GM23338 (cell line): Measurements from ENCODE around the gene PDE10A. TPM values are rescaled to one million over a fixed set of nuclear protein-coding genes. Genes with fewer than 3 reads are reported as not detected.
"Not testable (repeated sequence)": the region's sequence is repeated elsewhere in the genome, so short reads cannot be mapped to it uniquely, and the experiment has no call there.

Experiments used
- ATAC-seq: fragments of 200-7000 bp; cut with Tn5 transposase; 3 replicates; pipeline ENCODE4 v1.9.1; 2020
- DNase-seq: peaks from one replicate; pipeline ENCODE4 v3.0.0-alpha.2; 2015; ENCODE audit warnings: low spot score
- H2AFZ ChIP-seq: fragments of 200-600 bp; sonication (generic); 2 replicates; pipeline ENCODE4 v1.8.0; 2016; ENCODE audit warnings: antibody characterized with exemption, mild to moderate bottlenecking, moderate library complexity
- H3F3A ChIP-seq: fragments of 200-600 bp; sonication (generic); replicated peaks from 2 replicates; pipeline ENCODE4 v1.8.0; 2017; ENCODE audit warnings: antibody characterized with exemption, mixed run types, low read depth
- H3K27ac ChIP-seq: fragments of 200-600 bp; sonication (generic); 2 replicates; pipeline ENCODE4 v1.6.1; 2016; ENCODE audit warnings: low read depth
- H3K27me3 ChIP-seq: fragments of 200-600 bp; sonication (generic); 2 replicates; pipeline ENCODE4 v1.8.0; 2016; ENCODE audit warnings: mild to moderate bottlenecking, mixed run types, moderate library complexity; ENCODE audit not compliant: insufficient read depth
- H3K36me3 ChIP-seq: fragments of 200-600 bp; sonication (generic); 2 replicates; pipeline ENCODE4 v1.8.0; 2016; ENCODE audit warnings: mild to moderate bottlenecking; ENCODE audit not compliant: insufficient read depth
- H3K4me1 ChIP-seq: fragments of 200-600 bp; sonication (generic); 2 replicates; pipeline ENCODE4 v1.8.0; 2016; ENCODE audit warnings: mild to moderate bottlenecking, moderate library complexity; ENCODE audit not compliant: insufficient read depth
- H3K4me2 ChIP-seq: fragments of 200-600 bp; sonication (generic); 2 replicates; pipeline ENCODE4 v1.7.1; 2017; ENCODE audit warnings: mixed run types
- H3K4me3 ChIP-seq: fragments of 200-600 bp; sonication (generic); 2 replicates; pipeline ENCODE4 v1.6.1; 2016; ENCODE audit warnings: mixed run types
- H3K79me2 ChIP-seq: fragments of 200-600 bp; sonication (generic); replicated peaks from 2 replicates; pipeline ENCODE4 v1.8.0; 2017; ENCODE audit warnings: mild to moderate bottlenecking; ENCODE audit not compliant: insufficient read depth
- H3K9me2 ChIP-seq: fragments of 200-600 bp; sonication (generic); 2 replicates; pipeline ENCODE4 v1.8.0; 2017; ENCODE audit not compliant: insufficient read depth
- H4K20me1 ChIP-seq: fragments of 200-600 bp; sonication (generic); replicated peaks from 2 replicates; pipeline ENCODE4 v1.8.0; 2017; ENCODE audit warnings: mild to moderate bottlenecking; ENCODE audit not compliant: insufficient read depth
- H3K27ac Mint-ChIP-seq: 2 replicates; pipeline ENCODE4 v1.8.0; 2020; ENCODE audit warnings: inconsistent platforms, mild to moderate bottlenecking, moderate library complexity, mixed read lengths
- H3K27me3 Mint-ChIP-seq: 3 replicates; pipeline ENCODE4 v1.8.0; 2022; ENCODE audit warnings: low read depth, mild to moderate bottlenecking, moderate library complexity, mixed read lengths, inconsistent platforms; ENCODE audit not compliant: insufficient read depth, poor library complexity
- H3K36me3 Mint-ChIP-seq: 3 replicates; pipeline ENCODE4 v1.8.0; 2021; ENCODE audit warnings: low read depth, mild to moderate bottlenecking, inconsistent platforms, moderate library complexity, mixed read lengths
- H3K4me1 Mint-ChIP-seq: 3 replicates; pipeline ENCODE4 v1.8.0; 2020; ENCODE audit warnings: mild to moderate bottlenecking, inconsistent platforms, mixed read lengths
- H3K4me3 Mint-ChIP-seq: 3 replicates; pipeline ENCODE4 v1.8.0; 2021; ENCODE audit warnings: moderate library complexity, mild to moderate bottlenecking, inconsistent platforms, mixed read lengths
- H3K9me3 Mint-ChIP-seq: 3 replicates; pipeline ENCODE4 v1.8.0; 2020; ENCODE audit warnings: moderate library complexity, mild to moderate bottlenecking, inconsistent platforms, mixed read lengths
- CREB1 ChIP-seq: fragments of 250-450 bp; sonication (Bioruptor Pico); IDR thresholded peaks from 2 replicates; pipeline ENCODE4 v1.5.0; 2020; ENCODE audit warnings: low read depth, mild to moderate bottlenecking, moderate library complexity
- EZH2 ChIP-seq: fragments of 200-600 bp; sonication (generic); IDR thresholded peaks from one replicate; pipeline ENCODE4 v1.8.0; 2017; ENCODE audit warnings: antibody characterized with exemption, mild to moderate bottlenecking, low read depth; ENCODE audit not compliant: unreplicated experiment
- POLR2AphosphoS5 ChIP-seq: IDR thresholded peaks from 2 replicates; pipeline ENCODE4 v1.6.1; 2016; ENCODE audit warnings: antibody characterized with exemption, low read depth
- STAT1 ChIP-seq: IDR thresholded peaks from one replicate; pipeline ENCODE4 v1.6.1; 2016; ENCODE audit warnings: antibody characterized with exemption; ENCODE audit not compliant: unreplicated experiment
- ZNF114 ChIP-seq: fragments of 250-450 bp; sonication (Bioruptor Pico); IDR thresholded peaks from 2 replicates; pipeline ENCODE4 v1.5.0; 2020; ENCODE audit warnings: mild to moderate bottlenecking, moderate library complexity
- ZNF331 ChIP-seq: fragments of 250-450 bp; sonication (Bioruptor Pico); IDR thresholded peaks from 2 replicates; pipeline ENCODE4 v1.5.0; 2020; ENCODE audit warnings: low read depth, mild to moderate bottlenecking, moderate library complexity
- polyA plus RNA-seq: library from polyadenylated mRNA; unstranded; fragments of >200 nt; fragmentation: Nextera tagmentation; extraction: Ambion mirVana; gene quantifications from 2 replicates; pipeline ENCODE4 v1.2.1, GENCODE V29; 2016
- total RNA-seq: library from RNA; depleted of rRNA; stranded (reverse); fragments of >200 nt; shearing (Covaris generic); gene quantifications from 2 replicates; pipeline ENCODE4 v1.2.3, GENCODE V29; 2014
- TF ChIP-seq, protein P1 (sequence below): IDR thresholded peaks from 2 replicates; pipeline ENCODE4 v1.6.1; 2016; ENCODE audit warnings: antibody characterized with exemption
- TF ChIP-seq, protein P2 (sequence below): fragments of 250-450 bp; sonication (Bioruptor Pico); IDR thresholded peaks from 2 replicates; pipeline ENCODE4 v1.5.0; 2020; ENCODE audit warnings: mild to moderate bottlenecking, moderate library complexity
- TF ChIP-seq, protein P3 (sequence below): IDR thresholded peaks from one replicate; pipeline ENCODE4 v1.6.1; 2018; ENCODE audit warnings: antibody characterized with exemption; ENCODE audit not compliant: unreplicated experiment

The PDE10A gene
- total and polyA plus RNA-seq, 2 experiments from 2014 or later: 0.50 to 3.9 TPM

DNA sequence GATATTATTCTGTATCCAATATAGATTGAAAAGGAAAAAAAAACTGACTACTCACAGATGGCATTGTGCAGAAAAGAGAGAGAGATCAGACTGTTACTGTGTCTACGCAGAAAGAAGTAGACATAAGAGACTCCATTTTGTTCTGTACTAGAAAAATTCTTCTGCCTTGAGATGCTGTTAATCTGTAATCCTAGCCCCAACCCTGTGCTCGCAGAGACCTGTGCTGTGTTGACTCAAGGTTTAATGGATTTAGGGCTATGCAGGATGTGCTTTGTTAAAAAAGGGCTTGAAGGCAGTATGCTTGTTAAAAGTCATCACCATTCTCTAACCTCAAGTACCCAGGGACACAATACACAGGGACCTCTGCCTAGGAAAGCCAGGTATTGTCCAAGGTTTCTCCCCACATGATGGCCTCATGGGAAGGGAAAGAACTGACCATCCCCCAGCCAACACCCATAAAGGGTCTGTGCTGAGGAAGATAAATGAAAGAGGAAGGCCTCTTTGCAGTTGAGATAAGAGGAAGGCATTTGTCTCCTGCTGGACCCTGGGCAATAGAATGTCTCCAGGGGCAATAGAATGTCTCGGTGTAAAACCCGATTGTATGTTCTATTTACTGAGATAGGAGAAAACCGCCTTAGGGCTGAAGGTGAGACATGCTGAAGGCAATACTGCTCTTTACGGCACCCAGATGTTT lies 162.7 kb downstream of the PDE10A start:
- H3K9me2 ChIP-seq, DNase-seq, H3K36me3 Mint-ChIP-seq, H3K4me1 ChIP-seq, H3K27me3 Mint-ChIP-seq, H3K27ac ChIP-seq, H3F3A ChIP-seq, H3K36me3 ChIP-seq, H4K20me1 ChIP-seq, H3K27me3 ChIP-seq, H3K4me3 Mint-ChIP-seq, H3K4me3 ChIP-seq, H3K4me2 ChIP-seq, H3K9me3 Mint-ChIP-seq, H3K4me1 Mint-ChIP-seq, H3K79me2 ChIP-seq, H2AFZ ChIP-seq, ATAC-seq: not testable (repeated sequence)
- peak overlapping the region; percentile 32; the same call in 1 of the 2 replicates for H3K27ac Mint-ChIP-seq

DNA sequence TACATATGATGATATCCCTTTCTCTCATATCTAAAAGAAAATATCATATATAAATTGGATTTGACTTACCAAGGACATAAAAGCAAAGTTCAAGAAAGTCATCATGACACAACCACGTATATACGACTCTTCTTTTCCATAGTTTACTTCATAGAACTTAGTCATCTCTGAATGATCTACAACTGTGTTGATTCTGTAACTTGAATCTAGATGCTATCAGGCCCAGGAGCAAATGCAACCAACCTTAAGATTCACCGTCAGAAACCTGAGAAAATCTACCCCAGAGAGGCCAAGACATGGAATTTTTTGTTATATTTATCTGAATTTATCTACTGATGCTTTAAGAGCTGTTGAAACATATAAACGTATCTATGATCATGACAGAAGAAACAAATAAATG lies 165.6 kb downstream of the PDE10A start:
- Histone ChIP-seq H2AFZ (no peak overlapping the region), H3K27me3 (no peaks in the 10 kb centered on the region), H3K4me3 (no peak overlapping the region), H3K4me1 (no peaks in the 10 kb centered on the region), H3K9me2 (no peaks in the 10 kb centered on the region), H3K4me2 (no peak overlapping the region), H4K20me1 (no peaks in the 10 kb centered on the region), H3K36me3 (no peaks in the 10 kb centered on the region), H3K79me2 (no peaks in the 10 kb centered on the region), H3K27ac (no peak overlapping the region), H3F3A (no peaks in the 10 kb centered on the region)
- DNase-seq: no peak
- Mint-ChIP-seq H3K9me3 (no peaks in the 10 kb centered on the region), H3K27me3 (no peaks in the 10 kb centered on the region), H3K27ac (no peak overlapping the region), H3K36me3 (no peaks in the 10 kb centered on the region), H3K4me1 (peaks cover 9% of the 10 kb centered on the region), H3K4me3 (no peak overlapping the region)
- ATAC-seq: no peak
- TF ChIP-seq CREB1 (CRISPR knock-in tag): no peak
- no peak for TF ChIP-seq ZNF114 (CRISPR knock-in tag)
- TF ChIP-seq ZNF331: no peak
- TF ChIP-seq, protein P1, sequence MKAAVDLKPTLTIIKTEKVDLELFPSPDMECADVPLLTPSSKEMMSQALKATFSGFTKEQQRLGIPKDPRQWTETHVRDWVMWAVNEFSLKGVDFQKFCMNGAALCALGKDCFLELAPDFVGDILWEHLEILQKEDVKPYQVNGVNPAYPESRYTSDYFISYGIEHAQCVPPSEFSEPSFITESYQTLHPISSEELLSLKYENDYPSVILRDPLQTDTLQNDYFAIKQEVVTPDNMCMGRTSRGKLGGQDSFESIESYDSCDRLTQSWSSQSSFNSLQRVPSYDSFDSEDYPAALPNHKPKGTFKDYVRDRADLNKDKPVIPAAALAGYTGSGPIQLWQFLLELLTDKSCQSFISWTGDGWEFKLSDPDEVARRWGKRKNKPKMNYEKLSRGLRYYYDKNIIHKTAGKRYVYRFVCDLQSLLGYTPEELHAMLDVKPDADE: no peak
- TF ChIP-seq, protein P2, sequence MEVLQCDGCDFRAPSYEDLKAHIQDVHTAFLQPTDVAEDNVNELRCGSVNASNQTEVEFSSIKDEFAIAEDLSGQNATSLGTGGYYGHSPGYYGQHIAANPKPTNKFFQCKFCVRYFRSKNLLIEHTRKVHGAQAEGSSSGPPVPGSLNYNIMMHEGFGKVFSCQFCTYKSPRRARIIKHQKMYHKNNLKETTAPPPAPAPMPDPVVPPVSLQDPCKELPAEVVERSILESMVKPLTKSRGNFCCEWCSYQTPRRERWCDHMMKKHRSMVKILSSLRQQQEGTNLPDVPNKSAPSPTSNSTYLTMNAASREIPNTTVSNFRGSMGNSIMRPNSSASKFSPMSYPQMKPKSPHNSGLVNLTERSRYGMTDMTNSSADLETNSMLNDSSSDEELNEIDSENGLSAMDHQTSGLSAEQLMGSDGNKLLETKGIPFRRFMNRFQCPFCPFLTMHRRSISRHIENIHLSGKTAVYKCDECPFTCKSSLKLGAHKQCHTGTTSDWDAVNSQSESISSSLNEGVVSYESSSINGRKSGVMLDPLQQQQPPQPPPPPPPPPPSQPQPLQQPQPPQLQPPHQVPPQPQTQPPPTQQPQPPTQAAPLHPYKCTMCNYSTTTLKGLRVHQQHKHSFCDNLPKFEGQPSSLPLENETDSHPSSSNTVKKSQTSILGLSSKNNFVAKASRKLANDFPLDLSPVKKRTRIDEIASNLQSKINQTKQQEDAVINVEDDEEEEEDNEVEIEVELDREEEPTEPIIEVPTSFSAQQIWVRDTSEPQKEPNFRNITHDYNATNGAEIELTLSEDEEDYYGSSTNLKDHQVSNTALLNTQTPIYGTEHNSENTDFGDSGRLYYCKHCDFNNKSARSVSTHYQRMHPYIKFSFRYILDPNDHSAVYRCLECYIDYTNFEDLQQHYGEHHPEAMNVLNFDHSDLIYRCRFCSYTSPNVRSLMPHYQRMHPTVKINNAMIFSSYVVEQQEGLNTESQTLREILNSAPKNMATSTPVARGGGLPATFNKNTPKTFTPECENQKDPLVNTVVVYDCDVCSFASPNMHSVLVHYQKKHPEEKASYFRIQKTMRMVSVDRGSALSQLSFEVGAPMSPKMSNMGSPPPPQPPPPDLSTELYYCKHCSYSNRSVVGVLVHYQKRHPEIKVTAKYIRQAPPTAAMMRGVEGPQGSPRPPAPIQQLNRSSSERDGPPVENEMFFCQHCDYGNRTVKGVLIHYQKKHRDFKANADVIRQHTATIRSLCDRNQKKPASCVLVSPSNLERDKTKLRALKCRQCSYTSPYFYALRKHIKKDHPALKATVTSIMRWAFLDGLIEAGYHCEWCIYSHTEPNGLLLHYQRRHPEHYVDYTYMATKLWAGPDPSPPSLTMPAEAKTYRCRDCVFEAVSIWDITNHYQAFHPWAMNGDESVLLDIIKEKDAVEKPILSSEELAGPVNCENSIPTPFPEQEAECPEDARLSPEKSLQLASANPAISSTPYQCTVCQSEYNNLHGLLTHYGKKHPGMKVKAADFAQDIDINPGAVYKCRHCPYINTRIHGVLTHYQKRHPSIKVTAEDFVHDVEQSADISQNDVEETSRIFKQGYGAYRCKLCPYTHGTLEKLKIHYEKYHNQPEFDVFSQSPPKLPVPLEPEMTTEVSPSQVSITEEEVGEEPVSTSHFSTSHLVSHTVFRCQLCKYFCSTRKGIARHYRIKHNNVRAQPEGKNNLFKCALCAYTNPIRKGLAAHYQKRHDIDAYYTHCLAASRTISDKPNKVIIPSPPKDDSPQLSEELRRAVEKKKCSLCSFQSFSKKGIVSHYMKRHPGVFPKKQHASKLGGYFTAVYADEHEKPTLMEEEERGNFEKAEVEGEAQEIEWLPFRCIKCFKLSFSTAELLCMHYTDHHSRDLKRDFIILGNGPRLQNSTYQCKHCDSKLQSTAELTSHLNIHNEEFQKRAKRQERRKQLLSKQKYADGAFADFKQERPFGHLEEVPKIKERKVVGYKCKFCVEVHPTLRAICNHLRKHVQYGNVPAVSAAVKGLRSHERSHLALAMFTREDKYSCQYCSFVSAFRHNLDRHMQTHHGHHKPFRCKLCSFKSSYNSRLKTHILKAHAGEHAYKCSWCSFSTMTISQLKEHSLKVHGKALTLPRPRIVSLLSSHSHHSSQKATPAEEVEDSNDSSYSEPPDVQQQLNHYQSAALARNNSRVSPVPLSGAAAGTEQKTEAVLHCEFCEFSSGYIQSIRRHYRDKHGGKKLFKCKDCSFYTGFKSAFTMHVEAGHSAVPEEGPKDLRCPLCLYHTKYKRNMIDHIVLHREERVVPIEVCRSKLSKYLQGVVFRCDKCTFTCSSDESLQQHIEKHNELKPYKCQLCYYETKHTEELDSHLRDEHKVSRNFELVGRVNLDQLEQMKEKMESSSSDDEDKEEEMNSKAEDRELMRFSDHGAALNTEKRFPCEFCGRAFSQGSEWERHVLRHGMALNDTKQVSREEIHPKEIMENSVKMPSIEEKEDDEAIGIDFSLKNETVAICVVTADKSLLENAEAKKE (CRISPR knock-in tag): no peak
- TF ChIP-seq, protein P3, sequence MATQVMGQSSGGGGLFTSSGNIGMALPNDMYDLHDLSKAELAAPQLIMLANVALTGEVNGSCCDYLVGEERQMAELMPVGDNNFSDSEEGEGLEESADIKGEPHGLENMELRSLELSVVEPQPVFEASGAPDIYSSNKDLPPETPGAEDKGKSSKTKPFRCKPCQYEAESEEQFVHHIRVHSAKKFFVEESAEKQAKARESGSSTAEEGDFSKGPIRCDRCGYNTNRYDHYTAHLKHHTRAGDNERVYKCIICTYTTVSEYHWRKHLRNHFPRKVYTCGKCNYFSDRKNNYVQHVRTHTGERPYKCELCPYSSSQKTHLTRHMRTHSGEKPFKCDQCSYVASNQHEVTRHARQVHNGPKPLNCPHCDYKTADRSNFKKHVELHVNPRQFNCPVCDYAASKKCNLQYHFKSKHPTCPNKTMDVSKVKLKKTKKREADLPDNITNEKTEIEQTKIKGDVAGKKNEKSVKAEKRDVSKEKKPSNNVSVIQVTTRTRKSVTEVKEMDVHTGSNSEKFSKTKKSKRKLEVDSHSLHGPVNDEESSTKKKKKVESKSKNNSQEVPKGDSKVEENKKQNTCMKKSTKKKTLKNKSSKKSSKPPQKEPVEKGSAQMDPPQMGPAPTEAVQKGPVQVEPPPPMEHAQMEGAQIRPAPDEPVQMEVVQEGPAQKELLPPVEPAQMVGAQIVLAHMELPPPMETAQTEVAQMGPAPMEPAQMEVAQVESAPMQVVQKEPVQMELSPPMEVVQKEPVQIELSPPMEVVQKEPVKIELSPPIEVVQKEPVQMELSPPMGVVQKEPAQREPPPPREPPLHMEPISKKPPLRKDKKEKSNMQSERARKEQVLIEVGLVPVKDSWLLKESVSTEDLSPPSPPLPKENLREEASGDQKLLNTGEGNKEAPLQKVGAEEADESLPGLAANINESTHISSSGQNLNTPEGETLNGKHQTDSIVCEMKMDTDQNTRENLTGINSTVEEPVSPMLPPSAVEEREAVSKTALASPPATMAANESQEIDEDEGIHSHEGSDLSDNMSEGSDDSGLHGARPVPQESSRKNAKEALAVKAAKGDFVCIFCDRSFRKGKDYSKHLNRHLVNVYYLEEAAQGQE: no peak
- TF ChIP-seq POLR2AphosphoS5: no peak
- TF ChIP-seq EZH2: no peak
- no peak for TF ChIP-seq STAT1
